T-helper 2 cell treated with Interferon-gamma antibody and Interleukin-4, amounts not matched to agents 5 μg/mL and 100 μg/mL, for 36 hours (primary cell): ENCODE measurements around the gene ASTN1.
"Not testable (repeated sequence)": the region's sequence is repeated elsewhere in the genome, so short reads cannot be mapped to it uniquely, and the experiment has no call there.

ENCODE experiments used
- DNase-seq: peaks from one replicate; pipeline ENCODE4 v3.0.0; 2021; ENCODE audit warnings: low spot score
- H3K27ac Mint-ChIP-seq: one replicate; pipeline ENCODE4 v1.8.0; 2021; ENCODE audit warnings: mild to moderate bottlenecking, mixed read lengths
- H3K27me3 Mint-ChIP-seq: one replicate; pipeline ENCODE4 v1.8.0; 2021; ENCODE audit warnings: low read depth, mixed read lengths
- H3K36me3 Mint-ChIP-seq: one replicate; pipeline ENCODE4 v1.8.0; 2021; ENCODE audit warnings: low read depth, mixed read lengths
- H3K4me1 Mint-ChIP-seq: one replicate; pipeline ENCODE4 v1.8.0; 2021; ENCODE audit warnings: low read depth, mixed read lengths
- H3K4me3 Mint-ChIP-seq: one replicate; pipeline ENCODE4 v1.8.0; 2022; ENCODE audit warnings: mild to moderate bottlenecking, moderate library complexity, mixed read lengths
- H3K9me3 Mint-ChIP-seq: one replicate; pipeline ENCODE4 v1.8.0; 2021; ENCODE audit warnings: mixed read lengths

Gene ASTN1

DNA sequence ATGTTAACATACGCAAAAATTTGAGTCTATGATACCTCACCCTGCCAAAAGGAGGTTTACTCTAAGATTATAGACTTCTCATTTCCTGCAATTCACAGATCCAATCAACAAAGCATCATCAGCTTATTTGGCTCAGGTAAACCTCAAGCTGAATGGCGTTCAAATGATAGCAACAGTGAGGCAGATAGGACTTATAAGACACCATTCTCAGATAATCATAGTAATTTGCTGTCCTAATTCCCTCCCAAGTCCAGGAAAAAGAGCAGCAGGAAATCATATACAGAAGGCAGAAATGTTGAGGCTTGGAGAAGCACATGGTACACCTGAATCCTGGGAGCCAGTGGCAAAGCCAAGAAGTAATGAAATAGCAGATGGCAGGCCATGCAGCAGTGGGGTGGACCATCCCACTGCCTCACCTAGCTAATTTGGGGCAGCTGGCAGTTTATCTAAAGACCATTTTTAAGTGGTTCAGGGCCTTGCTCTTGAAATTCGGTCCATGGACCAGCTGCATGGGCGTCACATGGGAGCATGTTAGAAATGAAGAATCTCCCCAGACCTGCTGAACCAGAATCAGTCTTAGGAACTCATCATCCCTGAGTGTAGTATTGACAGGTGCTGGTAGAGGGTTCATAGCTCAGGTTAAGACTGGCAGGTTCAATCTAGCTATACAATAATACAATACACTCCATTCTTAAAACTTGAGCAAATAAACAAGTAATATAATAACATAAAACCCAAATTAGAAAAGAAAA, 57.7 kb downstream of the ASTN1 start:
- H3K4me1 Mint-ChIP-seq, result no peaks in the 10 kb centered on the region
- no peak overlapping the region for H3K4me3 Mint-ChIP-seq
- no peaks in the 10 kb centered on the region for H3K36me3 Mint-ChIP-seq
- H3K27ac Mint-ChIP-seq, result no peak overlapping the region
- no peaks in the 10 kb centered on the region for H3K9me3 Mint-ChIP-seq
- H3K27me3 Mint-ChIP-seq, result no peaks in the 10 kb centered on the region
- DNase-seq, result no peak

DNA sequence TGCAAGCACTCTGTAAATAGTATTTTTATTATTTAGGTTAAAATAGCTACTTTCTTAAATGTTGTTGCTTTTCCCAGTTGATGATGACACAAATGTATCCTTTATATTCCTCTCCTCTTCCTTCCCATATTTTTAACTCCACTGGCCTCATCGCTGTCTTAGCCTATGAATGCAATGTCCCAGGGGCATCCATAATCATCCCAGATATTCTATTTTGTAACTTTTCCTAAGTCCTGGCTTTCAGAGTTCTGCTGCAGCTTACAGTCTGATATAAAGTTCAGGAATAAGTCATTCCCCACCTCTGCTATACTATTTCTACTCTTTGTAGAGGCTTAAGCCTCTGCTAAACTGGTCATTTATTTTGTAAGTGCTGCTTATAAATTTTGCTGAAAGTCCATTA, 58.3 kb downstream of the ASTN1 start:
- Mint-ChIP-seq H3K36me3 (no peaks in the 10 kb centered on the region), H3K9me3 (no peaks in the 10 kb centered on the region), H3K4me1 (no peaks in the 10 kb centered on the region), H3K4me3 (no peak overlapping the region), H3K27me3 (no peaks in the 10 kb centered on the region), H3K27ac (no peak overlapping the region)
- DNase-seq, result no peak

DNA sequence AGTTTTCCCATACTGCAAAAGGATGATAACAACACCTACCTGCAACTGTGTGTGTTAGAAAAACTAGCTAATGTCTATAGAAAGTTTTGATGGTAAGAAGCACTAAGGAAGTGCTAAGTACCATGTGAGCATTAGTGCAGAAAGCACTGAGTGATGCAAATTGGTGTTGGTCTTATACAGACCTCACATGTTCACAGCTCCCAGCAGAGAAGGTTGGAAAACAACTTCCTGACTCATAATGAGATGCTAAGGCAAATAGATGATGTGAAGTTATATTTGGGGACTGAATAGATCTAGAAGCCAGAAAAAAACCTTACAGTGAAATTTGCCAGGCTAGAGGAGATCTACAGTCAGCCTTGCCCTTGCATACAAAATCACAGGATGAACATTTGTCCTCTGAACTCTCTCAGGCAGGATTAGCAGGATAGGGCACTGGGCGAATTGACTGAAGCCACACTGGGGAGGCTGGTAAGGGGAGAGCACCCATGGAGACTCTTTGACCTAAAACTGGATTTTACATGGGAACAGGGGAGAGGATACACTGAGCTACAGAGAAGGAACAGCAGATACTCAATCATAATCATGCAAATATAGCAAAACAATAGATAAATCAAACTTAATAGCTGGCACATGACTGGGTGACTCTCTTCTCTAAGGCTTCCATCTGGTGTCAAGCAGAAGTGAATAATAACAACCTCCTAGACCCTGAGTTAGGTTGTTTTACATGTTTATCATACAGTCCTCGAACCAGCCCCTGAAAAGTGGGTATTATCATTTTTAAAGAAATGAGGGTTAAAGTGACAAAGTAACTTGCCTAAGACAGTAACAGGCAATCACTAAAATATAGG, 61.3 kb downstream of the ASTN1 start:
- Mint-ChIP-seq H3K27ac (no peak overlapping the region), H3K9me3 (no peaks in the 10 kb centered on the region), H3K27me3 (no peaks in the 10 kb centered on the region), H3K4me1 (no peaks in the 10 kb centered on the region), H3K36me3 (no peaks in the 10 kb centered on the region), H3K4me3 (no peak overlapping the region)
- DNase-seq, result no peak

DNA sequence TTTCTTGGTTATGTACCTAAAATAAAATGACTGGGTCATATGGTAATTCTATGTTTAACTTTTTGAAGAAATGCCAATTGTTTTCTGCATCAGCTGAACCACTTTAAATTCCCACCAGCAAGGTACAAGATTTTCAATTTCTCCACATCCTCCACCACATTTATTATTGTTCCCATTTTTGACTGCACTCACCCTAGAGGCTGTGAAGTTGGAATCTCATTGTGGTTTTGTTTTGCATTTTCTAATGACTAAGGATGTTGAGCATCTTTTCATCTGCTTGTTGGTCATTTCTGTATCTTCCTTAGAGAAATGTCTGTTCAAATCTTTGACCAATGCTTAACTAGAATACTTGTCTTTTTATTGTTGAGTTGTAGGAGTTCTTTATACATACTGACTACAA, 72.5 kb downstream of the ASTN1 start:
- Mint-ChIP-seq H3K4me3 (no peak overlapping the region), H3K9me3 (peaks cover 4% of the 10 kb centered on the region), H3K36me3 (no peaks in the 10 kb centered on the region), H3K4me1 (no peaks in the 10 kb centered on the region), H3K27ac (no peak overlapping the region), H3K27me3 (no peaks in the 10 kb centered on the region)
- DNase-seq, result no peak

DNA sequence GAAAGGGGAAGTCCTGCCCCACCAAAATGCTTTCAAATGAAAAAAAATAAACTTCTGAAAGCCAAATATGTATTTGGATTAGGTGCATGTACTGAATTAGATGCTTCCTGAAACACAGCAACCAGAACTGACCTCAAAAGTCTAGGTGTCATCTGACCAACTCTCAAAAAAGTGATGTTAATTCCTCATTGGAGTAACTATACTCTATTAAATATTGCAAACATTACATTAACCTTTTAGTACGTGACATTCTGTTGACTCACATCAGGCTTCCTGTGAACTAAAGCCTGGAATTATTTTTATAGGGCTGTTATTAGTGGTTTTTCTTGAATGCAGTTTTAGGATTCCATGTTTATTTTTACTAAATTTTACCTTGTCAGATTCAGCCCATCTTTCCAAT, 73.5 kb downstream of the ASTN1 start:
- Mint-ChIP-seq H3K4me1 (no peaks in the 10 kb centered on the region), H3K9me3 (peaks cover 1% of the 10 kb centered on the region), H3K4me3 (no peak overlapping the region), H3K36me3 (no peaks in the 10 kb centered on the region), H3K27me3 (no peaks in the 10 kb centered on the region), H3K27ac (no peak overlapping the region)
- DNase-seq, result no peak

DNA sequence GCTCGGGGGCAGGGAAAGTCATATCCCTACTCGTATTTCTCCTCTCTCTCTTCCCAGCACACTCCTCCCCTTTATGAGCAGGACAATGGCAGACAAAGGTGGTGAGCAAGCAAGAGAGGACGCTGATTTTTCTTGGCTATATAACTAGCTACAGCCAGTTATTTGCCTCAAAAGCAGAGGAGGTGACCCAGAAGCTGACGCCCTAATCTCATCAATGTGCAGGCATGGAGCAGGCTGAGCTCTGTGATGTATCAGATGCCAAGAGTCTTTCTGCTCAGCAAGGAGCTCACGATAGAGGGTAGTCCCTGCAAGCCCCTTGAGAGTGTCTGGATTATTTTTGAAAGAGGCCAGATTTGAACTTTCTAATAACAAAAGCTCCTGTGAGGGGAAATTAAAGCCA, 75.5 kb downstream of the ASTN1 start:
- no peak for DNase-seq
- H3K4me3 Mint-ChIP-seq, result no peak overlapping the region
- H3K27me3 Mint-ChIP-seq, result no peaks in the 10 kb centered on the region
- no peaks in the 10 kb centered on the region for H3K4me1 Mint-ChIP-seq
- H3K36me3 Mint-ChIP-seq, result no peaks in the 10 kb centered on the region
- no peak overlapping the region for H3K27ac Mint-ChIP-seq
- no peaks in the 10 kb centered on the region for H3K9me3 Mint-ChIP-seq

DNA sequence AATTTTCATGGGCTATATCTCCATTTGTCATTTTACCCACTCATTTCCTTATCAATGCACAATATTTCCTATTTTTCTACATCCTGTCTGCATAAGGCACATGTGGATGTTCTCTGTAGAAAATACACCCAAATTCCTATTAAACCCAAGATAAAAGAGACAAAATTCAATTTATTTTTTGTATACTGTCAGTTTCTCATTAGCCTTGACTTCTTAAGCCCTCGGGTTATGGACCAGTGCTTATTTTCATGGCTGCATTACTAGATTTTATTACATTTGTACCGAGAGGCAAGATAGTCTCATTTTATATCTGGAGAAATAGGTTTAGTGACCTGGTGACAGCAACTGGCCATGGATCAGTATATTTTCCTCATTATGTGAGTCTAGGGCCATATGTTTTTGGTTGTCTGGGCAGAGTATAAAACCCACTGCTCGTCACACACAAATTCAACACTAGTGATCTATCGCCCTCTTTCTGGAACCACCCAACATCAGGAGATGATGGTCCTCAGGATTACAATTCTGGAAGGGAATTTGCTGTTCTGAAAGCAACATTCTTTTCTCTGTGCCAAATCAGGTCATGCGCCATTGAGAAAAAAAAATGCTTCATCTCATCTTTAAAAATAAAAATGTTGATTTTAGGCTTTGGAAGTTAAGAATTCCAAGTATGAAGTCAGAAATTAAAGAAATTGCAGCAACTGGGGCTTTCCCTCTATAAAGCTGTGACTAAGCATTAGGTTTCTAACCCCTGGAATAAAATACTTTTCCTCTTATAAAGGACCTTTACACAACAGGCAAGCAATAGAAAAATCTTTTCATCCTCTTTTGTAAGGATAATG, 81.4 kb downstream of the ASTN1 start:
- no peak for DNase-seq
- Mint-ChIP-seq H3K9me3 (no peaks in the 10 kb centered on the region), H3K4me3 (no peak overlapping the region), H3K36me3 (no peaks in the 10 kb centered on the region), H3K4me1 (no peaks in the 10 kb centered on the region), H3K27me3 (no peaks in the 10 kb centered on the region), H3K27ac (no peak overlapping the region)

DNA sequence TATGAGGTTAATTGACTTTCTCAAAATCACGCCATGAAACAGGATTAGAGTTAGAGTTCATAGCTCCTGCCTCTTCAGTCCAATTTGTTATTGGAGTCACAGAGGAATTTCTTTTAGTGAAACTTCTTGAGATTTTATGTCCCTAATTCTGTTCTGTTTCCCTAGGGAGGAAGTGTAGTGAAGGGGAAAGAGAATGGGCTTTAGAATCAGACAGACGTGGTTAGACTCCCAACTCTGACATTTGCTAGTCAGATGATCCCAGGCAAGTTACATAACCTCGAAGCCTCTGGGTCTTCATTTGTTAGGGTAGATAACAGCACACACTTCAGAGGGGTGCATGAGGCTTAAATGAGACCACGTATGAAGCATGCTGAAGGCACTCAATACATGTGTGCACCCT, 83.9 kb downstream of the ASTN1 start:
- no peaks in the 10 kb centered on the region for H3K27me3 Mint-ChIP-seq
- H3K4me1 Mint-ChIP-seq, result no peaks in the 10 kb centered on the region
- no peak overlapping the region for H3K27ac Mint-ChIP-seq
- H3K36me3 Mint-ChIP-seq, result no peaks in the 10 kb centered on the region
- no peak for DNase-seq
- no peak overlapping the region for H3K4me3 Mint-ChIP-seq
- H3K9me3 Mint-ChIP-seq, result no peaks in the 10 kb centered on the region

DNA sequence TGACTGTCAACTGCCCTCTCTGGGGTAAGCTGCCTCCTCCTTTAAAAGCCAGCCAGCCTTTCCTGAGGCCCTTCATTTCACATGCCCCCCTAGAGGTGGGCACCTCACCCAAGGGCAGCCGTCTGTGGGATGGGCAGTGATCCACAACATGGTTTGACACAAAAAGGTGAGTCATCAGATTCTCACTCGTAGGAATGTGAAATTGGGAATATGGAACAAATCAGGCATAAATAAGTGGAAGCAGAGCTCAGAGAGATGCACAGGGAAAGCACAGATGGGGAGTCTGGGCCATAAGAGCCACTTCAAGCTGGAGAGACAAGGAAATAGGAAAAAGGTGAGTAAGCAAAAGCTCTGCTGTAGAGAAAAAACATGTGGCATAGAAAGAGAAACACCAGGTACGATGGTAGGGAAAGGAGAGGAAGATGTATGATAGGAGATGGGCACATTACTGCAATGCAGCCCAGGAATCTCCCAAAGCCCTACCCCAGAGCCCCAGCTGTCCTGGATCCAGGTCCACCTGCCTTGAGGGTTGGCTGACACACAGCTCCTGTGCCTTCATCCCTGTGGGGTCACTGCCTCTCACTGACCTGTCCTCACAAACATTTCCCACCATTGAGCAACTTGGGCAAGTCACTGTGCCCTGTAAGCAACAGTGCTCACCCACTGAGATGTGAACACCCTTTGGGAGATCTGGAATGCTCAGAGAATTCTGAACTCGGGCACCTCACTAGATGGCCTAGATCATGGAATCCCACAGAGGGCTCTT, 86.6 kb downstream of the ASTN1 start:
- no peaks in the 10 kb centered on the region for H3K4me1 Mint-ChIP-seq
- no peaks in the 10 kb centered on the region for H3K9me3 Mint-ChIP-seq
- H3K27ac Mint-ChIP-seq, result no peak overlapping the region
- DNase-seq, result no peak
- no peaks in the 10 kb centered on the region for H3K27me3 Mint-ChIP-seq
- H3K4me3 Mint-ChIP-seq, result no peak overlapping the region
- H3K36me3 Mint-ChIP-seq, result no peaks in the 10 kb centered on the region

DNA sequence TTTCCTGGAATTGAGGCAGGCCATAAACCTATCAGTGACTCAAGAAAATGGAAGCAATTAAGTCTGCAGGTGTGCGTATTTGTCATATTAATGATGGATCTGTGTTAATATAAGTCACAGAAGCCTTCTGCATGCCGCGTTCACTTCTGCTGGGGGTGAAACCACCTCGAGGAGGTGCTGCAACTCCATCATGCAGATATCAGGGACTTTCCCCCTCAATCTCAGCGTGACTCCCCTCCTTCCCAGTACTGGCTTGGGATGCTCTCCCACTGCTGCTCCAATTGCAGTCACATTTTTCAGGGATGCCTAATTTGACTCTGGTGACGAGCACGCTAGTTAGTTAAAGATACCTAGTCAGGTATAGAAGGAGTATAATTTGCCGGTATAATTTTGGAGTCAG, 87.5 kb downstream of the ASTN1 start:
- Mint-ChIP-seq H3K27me3 (no peaks in the 10 kb centered on the region), H3K4me3 (no peak overlapping the region), H3K27ac (no peak overlapping the region)

DNA sequence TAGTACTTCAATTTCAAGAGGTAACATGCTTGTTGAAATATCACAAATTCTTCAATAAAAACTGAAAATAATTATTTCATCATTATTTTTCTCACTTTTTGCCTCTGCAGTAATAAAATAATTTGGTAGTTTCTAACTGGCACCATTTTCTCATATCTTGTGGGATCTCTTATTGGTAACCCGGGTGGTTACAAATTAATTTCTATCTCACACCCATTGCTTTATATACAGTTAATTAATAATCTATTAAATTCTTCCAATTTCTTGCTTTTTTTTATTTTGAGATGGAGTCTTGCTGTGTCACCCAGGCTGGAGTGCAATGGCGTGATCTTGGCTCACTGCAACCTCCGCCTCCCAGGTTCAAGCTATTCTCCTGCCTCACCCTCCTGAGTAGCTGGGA, 89.7 kb downstream of the ASTN1 start:
- not testable (repeated sequence) for H3K4me3 Mint-ChIP-seq

More for the DNA sequence above, 87.5 kb downstream of the ASTN1 start:
- no peak for DNase-seq
- no peaks in the 10 kb centered on the region for H3K4me1 Mint-ChIP-seq
- no peaks in the 10 kb centered on the region for H3K9me3 Mint-ChIP-seq
- H3K36me3 Mint-ChIP-seq, result no peaks in the 10 kb centered on the region

DNA sequence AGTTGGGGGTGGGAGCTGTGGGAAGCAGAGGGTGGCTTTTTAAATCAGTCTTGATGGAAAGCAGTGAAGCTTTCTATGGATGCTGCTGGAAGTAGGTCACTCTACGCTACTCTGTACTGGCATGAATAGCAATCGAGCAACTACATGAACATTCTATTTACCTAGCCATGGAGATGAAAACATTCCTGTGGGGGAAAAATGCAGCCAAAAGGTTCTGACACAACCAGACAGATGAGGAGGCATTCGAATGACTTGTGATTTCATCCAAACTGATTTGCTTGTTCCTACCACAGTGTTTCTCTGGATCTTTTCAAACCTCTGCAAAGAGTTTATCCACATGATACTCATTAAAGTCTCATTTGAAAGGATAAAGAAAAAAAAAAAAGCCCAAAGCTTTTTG, 95.0 kb downstream of the ASTN1 start:
- no peak overlapping the region for H3K4me3 Mint-ChIP-seq
- DNase-seq, result no peak
- no peaks in the 10 kb centered on the region for H3K9me3 Mint-ChIP-seq
- no peaks in the 10 kb centered on the region for H3K27me3 Mint-ChIP-seq
- no peaks in the 10 kb centered on the region for H3K4me1 Mint-ChIP-seq
- H3K27ac Mint-ChIP-seq, result no peak overlapping the region
- H3K36me3 Mint-ChIP-seq, result no peaks in the 10 kb centered on the region

More for the DNA sequence above, 89.7 kb downstream of the ASTN1 start:
- not testable (repeated sequence) for DNase-seq, H3K27me3 Mint-ChIP-seq, H3K4me1 Mint-ChIP-seq, H3K9me3 Mint-ChIP-seq, H3K27ac Mint-ChIP-seq, H3K36me3 Mint-ChIP-seq

DNA sequence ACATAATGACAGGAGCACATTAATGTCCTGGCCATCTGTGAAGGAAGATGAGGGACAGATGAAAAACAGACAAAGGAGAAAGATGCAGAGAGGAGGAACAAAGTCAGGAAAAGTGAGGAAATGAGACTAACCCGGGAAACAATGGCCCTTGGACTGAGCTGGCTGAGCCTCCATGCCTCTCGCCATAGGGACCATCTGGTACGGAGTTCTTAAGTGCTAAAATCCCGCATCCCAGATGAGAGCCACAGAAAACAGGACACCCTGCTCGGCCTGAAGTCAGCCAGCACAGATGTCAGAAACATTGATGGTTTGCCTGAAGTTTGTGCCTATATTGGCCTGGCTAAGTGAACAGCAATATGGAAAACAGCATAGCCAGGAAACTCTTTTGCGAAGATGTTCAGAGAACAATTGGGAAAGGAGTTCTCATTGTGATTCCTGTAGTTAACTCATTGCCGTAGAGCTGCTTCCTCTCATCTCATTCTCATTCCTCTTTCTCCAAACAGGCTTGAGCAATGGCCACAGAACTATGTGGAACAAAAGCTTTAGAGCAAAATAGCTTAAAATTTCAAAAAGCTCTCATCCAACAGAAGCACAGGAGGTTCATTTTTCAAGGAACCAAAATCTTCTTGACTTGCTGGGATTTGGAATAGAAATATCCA, 96.6 kb downstream of the ASTN1 start:
- H3K9me3 Mint-ChIP-seq, result no peaks in the 10 kb centered on the region
- H3K27ac Mint-ChIP-seq, result no peak overlapping the region
- no peaks in the 10 kb centered on the region for H3K4me1 Mint-ChIP-seq
- H3K27me3 Mint-ChIP-seq, result no peaks in the 10 kb centered on the region
- no peaks in the 10 kb centered on the region for H3K36me3 Mint-ChIP-seq
- H3K4me3 Mint-ChIP-seq, result no peak overlapping the region
- DNase-seq, result no peak
